ENCODE data around the gene KIF1C.

DNA sequence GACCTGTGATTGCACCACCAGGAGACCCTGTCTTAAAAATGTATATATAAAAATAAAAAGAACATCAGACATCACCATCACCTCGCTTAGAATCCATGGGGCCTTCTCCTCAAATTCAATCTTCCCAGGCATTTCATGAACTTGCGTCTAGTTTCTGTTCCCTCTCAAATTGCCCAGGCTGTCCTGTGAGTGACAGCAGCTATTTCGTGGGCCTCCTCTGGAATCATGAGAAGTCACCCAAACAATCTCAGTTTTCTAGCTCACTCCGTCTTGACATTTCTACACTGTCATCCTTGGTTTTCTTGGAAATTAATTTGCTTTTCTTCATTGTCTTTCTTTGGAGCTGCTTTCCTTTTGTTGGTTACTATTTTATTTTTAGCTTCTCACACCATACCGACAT, 30.2 kb downstream of the KIF1C start:
- TF ChIP-seq POLR2A (IDR thresholded peaks at IDR 0.05) (no peak), EP300 (IDR thresholded peaks at IDR 0.05) (no peak)
- TF ChIP-seq, protein P1, sequence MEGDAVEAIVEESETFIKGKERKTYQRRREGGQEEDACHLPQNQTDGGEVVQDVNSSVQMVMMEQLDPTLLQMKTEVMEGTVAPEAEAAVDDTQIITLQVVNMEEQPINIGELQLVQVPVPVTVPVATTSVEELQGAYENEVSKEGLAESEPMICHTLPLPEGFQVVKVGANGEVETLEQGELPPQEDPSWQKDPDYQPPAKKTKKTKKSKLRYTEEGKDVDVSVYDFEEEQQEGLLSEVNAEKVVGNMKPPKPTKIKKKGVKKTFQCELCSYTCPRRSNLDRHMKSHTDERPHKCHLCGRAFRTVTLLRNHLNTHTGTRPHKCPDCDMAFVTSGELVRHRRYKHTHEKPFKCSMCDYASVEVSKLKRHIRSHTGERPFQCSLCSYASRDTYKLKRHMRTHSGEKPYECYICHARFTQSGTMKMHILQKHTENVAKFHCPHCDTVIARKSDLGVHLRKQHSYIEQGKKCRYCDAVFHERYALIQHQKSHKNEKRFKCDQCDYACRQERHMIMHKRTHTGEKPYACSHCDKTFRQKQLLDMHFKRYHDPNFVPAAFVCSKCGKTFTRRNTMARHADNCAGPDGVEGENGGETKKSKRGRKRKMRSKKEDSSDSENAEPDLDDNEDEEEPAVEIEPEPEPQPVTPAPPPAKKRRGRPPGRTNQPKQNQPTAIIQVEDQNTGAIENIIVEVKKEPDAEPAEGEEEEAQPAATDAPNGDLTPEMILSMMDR (IDR thresholded peaks at IDR 0.05): no peak
